K562 (cell line): ENCODE measurements around the gene NACC1. TPM values are rescaled to one million over a fixed set of nuclear protein-coding genes. Genes with fewer than 3 reads are reported as not detected.

Source experiments
- AFF4 ChIP-seq: sonication (generic); formaldehyde crosslinking; IDR thresholded peaks from 2 replicates; pipeline ENCODE4 v1.8.0; 2023; ENCODE audit warnings: mild to moderate bottlenecking, missing genetic modification reagents
- ATF7 ChIP-seq: fragments of 450-650 bp; IDR thresholded peaks from 2 replicates; pipeline ENCODE4 v1.7.1; 2014; ENCODE audit warnings: mild to moderate bottlenecking, moderate library complexity
- CBX8 ChIP-seq: fragments of 200-600 bp; sonication (generic); IDR thresholded peaks from 2 replicates; pipeline ENCODE4 v1.6.1; 2012; ENCODE audit warnings: borderline replicate concordance, mixed run types, low read depth, mild to moderate bottlenecking, moderate library complexity, mixed read lengths, low read length, control low read depth, inconsistent platforms; ENCODE audit not compliant: poor library complexity, severe bottlenecking; ENCODE audit errors: extremely low read depth
- DLX4 ChIP-seq: fragments of 250-450 bp; sonication (Bioruptor Pico); IDR thresholded peaks from 2 replicates; pipeline ENCODE4 v1.6.1; 2021; ENCODE audit warnings: mild to moderate bottlenecking
- FOXK1 ChIP-seq: sonication (generic); formaldehyde crosslinking; IDR thresholded peaks from 2 replicates; pipeline ENCODE4 v1.8.0; 2022; ENCODE audit warnings: missing genetic modification reagents, mild to moderate bottlenecking, borderline replicate concordance
- HOXB6 ChIP-seq: fragments of 250-450 bp; sonication (Bioruptor Pico); IDR thresholded peaks from 2 replicates; pipeline ENCODE4 v1.5.1; 2022; ENCODE audit warnings: mild to moderate bottlenecking, borderline replicate concordance
- KAT7 ChIP-seq: sonication (generic); formaldehyde crosslinking; IDR thresholded peaks from 2 replicates; pipeline ENCODE4 v1.8.0; 2022; ENCODE audit warnings: missing genetic modification reagents, mild to moderate bottlenecking, borderline replicate concordance
- MBD1 ChIP-seq: fragments of 250-450 bp; sonication (Bioruptor Pico); IDR thresholded peaks from 2 replicates; pipeline ENCODE4 v1.8.0; 2022; ENCODE audit warnings: inconsistent platforms
- MCM3 ChIP-seq: fragments of 450-650 bp; IDR thresholded peaks from 2 replicates; pipeline ENCODE4 v1.6.1; 2016
- MEF2A ChIP-seq: IDR thresholded peaks from 2 replicates; pipeline ENCODE4 v1.6.1; 2011; ENCODE audit warnings: low read depth, mild to moderate bottlenecking, low read length, moderate library complexity; ENCODE audit not compliant: control insufficient read depth
- MTF1 ChIP-seq: fragments of 250-450 bp; sonication (Bioruptor Pico); IDR thresholded peaks from 2 replicates; pipeline ENCODE4 v1.9.0; 2021; ENCODE audit warnings: moderate library complexity, mild to moderate bottlenecking, inconsistent platforms, borderline replicate concordance
- NCOA1 ChIP-seq: fragments of 450-650 bp; IDR thresholded peaks from 2 replicates; pipeline ENCODE4 v1.6.1; 2016; ENCODE audit warnings: low read depth
- PPARD ChIP-seq: fragments of 250-450 bp; sonication (Bioruptor Pico); IDR thresholded peaks from 2 replicates; pipeline ENCODE4 v1.8.0; 2022; ENCODE audit warnings: inconsistent platforms, mild to moderate bottlenecking, moderate library complexity
- THRA ChIP-seq: fragments of 450-650 bp; IDR thresholded peaks from 2 replicates; pipeline ENCODE4 v1.6.1; 2017; ENCODE audit warnings: mild to moderate bottlenecking, moderate library complexity
- ZNF124 ChIP-seq: sonication (generic); formaldehyde crosslinking; IDR thresholded peaks from 2 replicates; pipeline ENCODE4 v1.8.1; 2022; ENCODE audit warnings: missing genetic modification reagents
- ZNF253 ChIP-seq: fragments of 250-450 bp; sonication (Bioruptor Pico); conservative IDR thresholded peaks from 2 replicates; pipeline ENCODE4 v1.6.1; 2021; ENCODE audit warnings: mild to moderate bottlenecking
- ZNF77 ChIP-seq: fragments of 250-450 bp; sonication (Bioruptor Pico); IDR thresholded peaks from 2 replicates; pipeline ENCODE4 v1.5.0; 2020
- polyA plus RNA-seq, 8 experiments: library from polyadenylated mRNA; depleted of rRNA in 4 of 8; stranded (reverse) in 5 of 8; unstranded in 3 of 8; fragments of >200 nt; fragmentation: Nextera tagmentation in 2 of 8; fragmentation: Illumina TruSeq in 1 of 8; extraction: Ambion mirVana in 2 of 8; extraction: Trizol in 1 of 8; gene quantifications; 2 replicates each; pipeline versions ENCODE4 v1.2.1 to v1.2.3, GENCODE V29; 2011 to 2014; ENCODE audit warnings: inconsistent platforms in 1 of 8, missing spikeins in 1 of 8
- total RNA-seq, 7 experiments: library from RNA; depleted of rRNA in 6 of 7; stranded (reverse); fragments of >200 nt in 6 of 7; fragmentation: Illumina TruSeq in 2 of 7; extraction: Trizol in 2 of 7; gene quantifications; 2 replicates each; pipeline versions ENCODE4 v1.2.1 to v1.2.3, GENCODE V29; 2011 to 2021; ENCODE audit warnings: low replicate concordance in 1 of 7

NACC1 gene
- total and polyA plus RNA-seq, 9 of the 15 experiments (the other 6 are each of a cell fraction or from before 2014, with no cell fraction given) = 0.04 to 96.6 (median 25.8) TPM

- TF ChIP-seq ZNF253 (no peak), MEF2A (no peak), AFF4 (CRISPR knock-in tag) (no peak), ZNF124 (no peak), FOXK1 (no peak), MTF1 (CRISPR knock-in tag) (no peak), THRA (no peak), MCM3 (no peak), NCOA1 (no peak), CBX8 (no peak), DLX4 (CRISPR knock-in tag) (no peak), MBD1 (CRISPR knock-in tag) (no peak), ATF7 (peak; percentile 24; the same call in 1 of the 2 replicates), HOXB6 (CRISPR knock-in tag) (no peak), PPARD (CRISPR knock-in tag) (no peak), KAT7 (no peak; the same call in 1 of the 2 replicates), ZNF77 (no peak)
These were observed 46.5 kb downstream of the NACC1 start (continued) for GRCh38 chr19:13164343-13165161.
